GM15510 (cell line): ENCODE measurements around the gene MICAL3.

Source experiments
- POLR2A ChIP-seq: IDR thresholded peaks from 3 replicates; pipeline ENCODE4 v1.6.1; 2011; ENCODE audit warnings: borderline replicate concordance; ENCODE audit not compliant: insufficient read length; ENCODE audit errors: extremely low read depth

The MICAL3 gene

GRCh38 chr22:17769716-17770082, 254.7 kb downstream of the MICAL3 start:
- TF ChIP-seq POLR2A, result no peak

GRCh38 chr22:17769013-17769715, 255.2 kb downstream of the MICAL3 start:
- TF ChIP-seq POLR2A, result no peak

- TF ChIP-seq POLR2A, result no peak
Observed at GRCh38 chr22:17767233-17768065, 256.9 kb downstream of the MICAL3 start.

GRCh38 chr22:17764036-17764435, 260.3 kb downstream of the MICAL3 start:
- no peak for TF ChIP-seq POLR2A

GRCh38 chr22:17761138-17761488, 263.2 kb downstream of the MICAL3 start:
- TF ChIP-seq POLR2A, result no peak

- no peak for TF ChIP-seq POLR2A
Observed at GRCh38 chr22:17754233-17754925, 270.0 kb downstream of the MICAL3 start.

GRCh38 chr22:17753401-17753989, 270.9 kb downstream of the MICAL3 start:
- no peak for TF ChIP-seq POLR2A

- no peak for TF ChIP-seq POLR2A
Observed at GRCh38 chr22:17751596-17751995, 272.8 kb downstream of the MICAL3 start.

GRCh38 chr22:17749605-17750395, 274.6 kb downstream of the MICAL3 start:
- no peak for TF ChIP-seq POLR2A

GRCh38 chr22:17748555-17749353, 275.6 kb downstream of the MICAL3 start:
- no peak for TF ChIP-seq POLR2A

- no peak for TF ChIP-seq POLR2A
Observed at GRCh38 chr22:17746916-17747315, 277.4 kb downstream of the MICAL3 start.

GRCh38 chr22:17744430-17744829, 279.9 kb downstream of the MICAL3 start:
- TF ChIP-seq POLR2A, result no peak

- TF ChIP-seq POLR2A, result no peak
Observed at GRCh38 chr22:17743661-17744411, 280.5 kb downstream of the MICAL3 start.

- no peak for TF ChIP-seq POLR2A
Observed at GRCh38 chr22:17742527-17742902, 281.8 kb downstream of the MICAL3 start.
